Measurements from ENCODE around the gene SIGLEC10.
"Not testable (repeated sequence)": the region's sequence is repeated elsewhere in the genome, so short reads cannot be mapped to it uniquely, and the experiment has no call there.

Gene SIGLEC10

GRCh38 chr19:51417107-51417809, at the start of gene SIGLEC10:
Gene SIGLEC10, minus strand, starts transcription at chr19:51417642. Its CDS starts 61 bp downstream, at chr19:51417581.
- no peak for FAIRE-seq

GRCh38 chr19:51466723-51467122, 49.3 kb upstream of the SIGLEC10 start:
- FAIRE-seq = no peak

- not testable (repeated sequence) for FAIRE-seq
Measured at GRCh38 chr19:51463976-51464581, 46.6 kb upstream of the SIGLEC10 start.

- no peak for FAIRE-seq
Measured at GRCh38 chr19:51462681-51463080, 45.2 kb upstream of the SIGLEC10 start.

GRCh38 chr19:51462276-51462675, 44.8 kb upstream of the SIGLEC10 start:
- FAIRE-seq = no peak

- FAIRE-seq = no peak
Measured at GRCh38 chr19:51461723-51462161, 44.3 kb upstream of the SIGLEC10 start.

- FAIRE-seq = no peak
Measured at GRCh38 chr19:51460164-51460992, 42.9 kb upstream of the SIGLEC10 start.

- no peak for FAIRE-seq
Measured at GRCh38 chr19:51458899-51459505, 41.6 kb upstream of the SIGLEC10 start.

- FAIRE-seq = no peak
Measured at GRCh38 chr19:51458051-51458645, 40.7 kb upstream of the SIGLEC10 start, which contains the start of gene SIGLEC8. Gene SIGLEC8, minus strand, starts transcription at chr19:51458454. Its CDS starts 67 bp downstream, at chr19:51458387.

- FAIRE-seq = no peak
Measured at GRCh38 chr19:51457351-51458013, 40.0 kb upstream of the SIGLEC10 start.

- FAIRE-seq = no peak
Measured at GRCh38 chr19:51456541-51457290, 39.3 kb upstream of the SIGLEC10 start.

GRCh38 chr19:51450730-51451307, 33.4 kb upstream of the SIGLEC10 start:
- FAIRE-seq = no peak

- no peak for FAIRE-seq
Measured at GRCh38 chr19:51448411-51449016, 31.1 kb upstream of the SIGLEC10 start.

GRCh38 chr19:51448011-51448410, 30.6 kb upstream of the SIGLEC10 start:
- FAIRE-seq = no peak

GRCh38 chr19:51447510-51447909, 30.1 kb upstream of the SIGLEC10 start:
- not testable (repeated sequence) for FAIRE-seq

- FAIRE-seq = no peak
Measured at GRCh38 chr19:51441410-51442390, 24.3 kb upstream of the SIGLEC10 start.

GRCh38 chr19:51440846-51441409, 23.5 kb upstream of the SIGLEC10 start:
- no peak for FAIRE-seq

GRCh38 chr19:51440052-51440451, 22.6 kb upstream of the SIGLEC10 start:
- FAIRE-seq = no peak

GRCh38 chr19:51439021-51439465, 21.6 kb upstream of the SIGLEC10 start:
- no peak for FAIRE-seq
